GM12892 (cell line): ENCODE data around the gene LYPD1.

Source experiments
- POLR2A ChIP-seq: IDR thresholded peaks from 2 replicates; pipeline ENCODE4 v1.6.1; 2011; ENCODE audit warnings: low read depth, low read length, control low read depth
- POLR2AphosphoS5 ChIP-seq: IDR thresholded peaks from 2 replicates; pipeline ENCODE4 v1.6.1; 2011; ENCODE audit warnings: low read depth, low read length, control low read depth
- TAF1 ChIP-seq: IDR thresholded peaks from 2 replicates; pipeline ENCODE4 v1.6.1; 2011; ENCODE audit warnings: low read depth, mild to moderate bottlenecking, control low read depth, low read length, borderline replicate concordance

DNA sequence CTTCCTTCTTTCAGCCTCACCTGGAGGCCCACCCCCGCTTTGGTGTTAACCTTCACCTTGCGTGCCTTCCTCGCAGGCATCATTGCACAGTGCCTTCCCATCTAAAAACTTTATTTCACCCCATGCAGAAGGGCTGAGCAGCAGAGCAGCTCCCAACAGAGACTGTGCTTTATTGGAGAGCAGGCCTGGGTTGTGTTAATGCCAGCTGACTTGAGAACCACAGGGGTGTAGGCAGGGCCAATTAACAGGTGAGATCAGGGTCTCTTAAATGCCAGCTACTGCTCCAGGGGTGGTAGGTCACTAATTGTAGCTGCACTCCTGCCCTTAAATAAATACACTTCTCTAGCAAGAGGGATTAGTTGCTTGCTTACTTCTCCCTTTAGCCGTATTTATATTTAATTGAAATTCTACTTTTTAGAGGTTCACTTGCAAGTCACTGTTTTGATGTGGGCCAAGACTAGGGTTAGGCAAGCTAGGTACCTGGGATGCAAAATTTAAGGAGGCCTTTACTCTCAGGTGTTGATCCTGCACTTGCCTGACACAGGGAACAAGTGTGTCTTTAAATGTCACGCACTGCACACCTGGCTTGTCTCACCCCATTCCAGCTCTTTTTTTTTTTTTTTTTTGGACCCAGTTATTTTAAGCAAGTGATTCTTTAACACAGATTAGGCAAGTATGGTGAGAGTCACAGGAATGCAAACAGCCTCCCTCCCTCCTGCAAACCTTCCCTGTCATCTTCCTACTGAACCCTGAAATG, 54.5 kb downstream of the LYPD1 start:
- TF ChIP-seq POLR2A (no peak), POLR2AphosphoS5 (no peak), TAF1 (no peak)
